Measurements from ENCODE around the gene OR1N2. TPM values are rescaled to one million over a fixed set of nuclear protein-coding genes. Genes with fewer than 3 reads are reported as not detected.
"Not testable (repeated sequence)": the region's sequence is repeated elsewhere in the genome, so short reads cannot be mapped to it uniquely, and the experiment has no call there.

OR1N2 gene
- total RNA-seq, 1 experiment from 2014 or later = not detected

DNA sequence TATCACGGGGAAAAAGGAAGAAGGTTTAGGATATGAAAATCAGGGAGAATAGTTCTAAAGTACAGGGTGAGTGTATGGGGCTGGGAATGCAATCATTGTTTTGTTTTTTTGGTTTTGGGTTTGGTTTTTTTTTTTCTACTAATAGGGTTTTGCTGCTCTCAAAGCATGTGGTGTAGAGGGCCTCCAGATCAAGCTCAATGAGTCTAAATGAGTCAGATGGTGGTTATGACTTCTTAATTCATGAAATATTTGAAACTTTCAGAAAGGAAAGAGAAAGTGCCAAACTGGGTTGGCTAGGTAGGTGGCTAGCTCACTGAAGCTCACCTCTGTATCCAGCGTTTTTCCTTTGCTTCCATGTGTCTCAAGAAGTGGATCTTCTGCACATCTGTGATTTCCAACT is 19.5 kb downstream of the OR1N2 start:
- no peak overlapping the region for H3K27ac ChIP-seq (ENCODE audit: low read length)
- H4K20me1 ChIP-seq (ENCODE audit: insufficient read depth, low read depth, low read length) = no peaks in the 10 kb centered on the region
- H3K36me3 ChIP-seq (ENCODE audit: insufficient read depth, low read length) = no peaks in the 10 kb centered on the region
- H3K9ac ChIP-seq (ENCODE audit: low read length) = no peak overlapping the region
- no peak overlapping the region for H3K4me2 ChIP-seq (ENCODE audit: low read depth, low read length, poor library complexity, severe bottlenecking)
- no peak overlapping the region for H2AFZ ChIP-seq (ENCODE audit: low read length)
- H3K9me3 ChIP-seq (ENCODE audit: low read length) = no peaks in the 10 kb centered on the region
- H3K27me3 ChIP-seq (ENCODE audit: low read length) = no peaks in the 10 kb centered on the region
- DNase-seq = no peak
- H3K79me2 ChIP-seq (ENCODE audit: low read length) = no peaks in the 10 kb centered on the region
- no peaks in the 10 kb centered on the region for H3K4me1 ChIP-seq (ENCODE audit: low read length)
- H3K4me3 ChIP-seq (ENCODE audit: low read length) = no peak overlapping the region
- H3K9me2 ChIP-seq (replicated peaks; ENCODE audit: insufficient read depth, low read length) = no peaks in the 10 kb centered on the region

DNA sequence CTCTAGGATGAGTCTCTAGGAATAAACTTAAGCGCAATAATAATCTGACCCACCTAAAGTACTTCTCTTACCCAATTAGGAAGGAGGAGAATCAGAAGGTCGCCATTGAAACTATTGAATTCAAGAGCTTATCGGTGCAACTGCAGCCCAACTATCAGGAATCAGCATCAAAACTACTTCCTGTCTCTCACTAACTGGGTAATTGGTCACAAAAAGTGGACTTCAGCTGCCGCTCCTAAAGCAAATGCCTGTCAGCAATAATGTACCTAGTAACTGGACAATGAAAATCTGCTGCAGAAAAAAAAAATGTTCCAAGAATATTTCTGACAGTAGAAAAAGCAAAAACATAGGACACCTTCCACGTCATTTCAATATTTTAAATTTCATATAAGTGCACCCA is 27.0 kb downstream of the OR1N2 start:
- no peak overlapping the region for H3K27ac ChIP-seq (ENCODE audit: low read length)
- no peaks in the 10 kb centered on the region for H3K4me1 ChIP-seq (ENCODE audit: low read length)
- no peak overlapping the region for H2AFZ ChIP-seq (ENCODE audit: low read length)
- H3K9me2 ChIP-seq (replicated peaks; ENCODE audit: insufficient read depth, low read length) = no peaks in the 10 kb centered on the region
- H3K36me3 ChIP-seq (ENCODE audit: insufficient read depth, low read length) = no peaks in the 10 kb centered on the region
- H3K9me3 ChIP-seq (ENCODE audit: low read length) = no peaks in the 10 kb centered on the region
- no peak overlapping the region for H3K4me3 ChIP-seq (ENCODE audit: low read length)
- no peak overlapping the region for H3K9ac ChIP-seq (ENCODE audit: low read length)
- DNase-seq = no peak
- H3K79me2 ChIP-seq (ENCODE audit: low read length) = no peaks in the 10 kb centered on the region
- H4K20me1 ChIP-seq (ENCODE audit: insufficient read depth, low read depth, low read length) = no peaks in the 10 kb centered on the region
- no peaks in the 10 kb centered on the region for H3K27me3 ChIP-seq (ENCODE audit: low read length)
- no peak overlapping the region for H3K4me2 ChIP-seq (ENCODE audit: low read depth, low read length, poor library complexity, severe bottlenecking)

DNA sequence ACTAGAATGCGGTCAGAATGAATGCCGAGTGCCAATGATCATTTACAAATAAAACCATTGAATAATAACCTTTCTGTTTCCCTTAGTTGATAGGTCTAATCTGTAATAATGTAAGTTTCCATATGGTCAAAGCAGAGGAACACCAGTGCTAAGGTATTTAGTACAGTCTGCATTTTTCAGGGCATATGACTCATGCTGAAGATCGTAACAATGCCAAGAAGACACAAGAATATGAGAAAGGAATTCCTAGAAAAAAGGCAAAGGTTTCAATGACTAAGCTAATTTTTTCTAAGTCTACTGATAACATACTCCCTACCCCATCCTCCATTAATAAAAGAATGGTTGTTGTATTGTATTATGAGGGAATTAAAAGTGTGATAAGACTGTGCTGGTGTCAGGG is 27.4 kb downstream of the OR1N2 start:
- Histone ChIP-seq H3K9me3 (ENCODE audit: low read length) (no peaks in the 10 kb centered on the region), H3K4me3 (ENCODE audit: low read length) (no peak overlapping the region), H3K36me3 (ENCODE audit: insufficient read depth, low read length) (no peaks in the 10 kb centered on the region), H2AFZ (ENCODE audit: low read length) (no peak overlapping the region), H4K20me1 (ENCODE audit: insufficient read depth, low read depth, low read length) (no peaks in the 10 kb centered on the region), H3K9ac (ENCODE audit: low read length) (no peak overlapping the region), H3K4me1 (ENCODE audit: low read length) (no peaks in the 10 kb centered on the region), H3K79me2 (ENCODE audit: low read length) (no peaks in the 10 kb centered on the region), H3K27ac (ENCODE audit: low read length) (no peak overlapping the region), H3K9me2 (replicated peaks; ENCODE audit: insufficient read depth, low read length) (no peaks in the 10 kb centered on the region), H3K4me2 (ENCODE audit: low read depth, low read length, poor library complexity, severe bottlenecking) (no peak overlapping the region), H3K27me3 (ENCODE audit: low read length) (no peaks in the 10 kb centered on the region)
- no peak for DNase-seq

DNA sequence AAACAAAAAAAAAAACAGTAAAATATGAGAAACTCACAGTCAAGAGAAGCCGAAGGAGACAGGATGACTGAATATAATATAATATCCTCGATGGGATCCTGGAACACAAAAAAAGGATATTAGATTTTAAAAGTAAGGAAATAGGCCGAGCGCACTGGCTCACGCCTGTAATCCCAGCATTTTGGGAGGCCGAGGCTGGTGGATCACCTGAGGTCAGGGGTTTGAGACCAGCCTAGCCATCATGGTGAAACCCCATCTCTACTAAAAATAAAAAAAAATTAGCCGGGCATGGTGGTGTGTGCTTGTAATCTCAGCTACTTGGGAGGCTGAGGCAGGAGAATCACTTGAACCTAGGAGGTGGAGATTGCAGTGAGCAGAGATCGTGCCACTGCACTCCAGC is 30.4 kb downstream of the OR1N2 start, which contains the start of gene OR1L8:
TSS of gene OR1L8 (minus strand) at position 101 of the 400 bp plus-strand sequence. CDS start 14,907 bp downstream, outside the sequence.
- H3K79me2 ChIP-seq (ENCODE audit: low read length); H4K20me1 ChIP-seq (ENCODE audit: insufficient read depth, low read depth, low read length); H3K9me3 ChIP-seq (ENCODE audit: low read length); H3K4me1 ChIP-seq (ENCODE audit: low read length); H3K4me3 ChIP-seq (ENCODE audit: low read length); DNase-seq; H3K4me2 ChIP-seq (ENCODE audit: low read depth, low read length, poor library complexity, severe bottlenecking); H3K9me2 ChIP-seq (replicated peaks; ENCODE audit: insufficient read depth, low read length); H3K27ac ChIP-seq (ENCODE audit: low read length); H3K27me3 ChIP-seq (ENCODE audit: low read length); H2AFZ ChIP-seq (ENCODE audit: low read length); H3K36me3 ChIP-seq (ENCODE audit: insufficient read depth, low read length); H3K9ac ChIP-seq (ENCODE audit: low read length): not testable (repeated sequence)

Other genes starting within 250 kb of the OR1N2 start
- gene PTGS1, start 182.1 kb upstream of the OR1N2 start, total RNA-seq (2014; rRNA removed; shearing (Covaris generic); ENCODE audit: low replicate concordance) = 0.07 TPM in 1 of 2 replicates, not detected in the other
- not detected in 2 replicates for gene OR1J1, start 75.2 kb upstream of the OR1N2 start, total RNA-seq (2014; rRNA removed; shearing (Covaris generic); ENCODE audit: low replicate concordance)
- gene OR1J2, start 42.3 kb upstream of the OR1N2 start, total RNA-seq (2014; rRNA removed; shearing (Covaris generic); ENCODE audit: low replicate concordance) = not detected in 2 replicates
- gene OR1J4, start 34.0 kb upstream of the OR1N2 start, total RNA-seq (2014; rRNA removed; shearing (Covaris generic); ENCODE audit: low replicate concordance) = not detected in 2 replicates
- not detected in 2 replicates for gene OR1N1, start 25.8 kb upstream of the OR1N2 start, total RNA-seq (2014; rRNA removed; shearing (Covaris generic); ENCODE audit: low replicate concordance)
- 0.40 TPM in 1 of 2 replicates, not detected in the other for gene OR1L8, start 30.3 kb downstream of the OR1N2 start, total RNA-seq (2014; rRNA removed; shearing (Covaris generic); ENCODE audit: low replicate concordance)
- not detected in 2 replicates for gene OR1Q1, start 61.6 kb downstream of the OR1N2 start, total RNA-seq (2014; rRNA removed; shearing (Covaris generic); ENCODE audit: low replicate concordance)
- not detected in 2 replicates for gene OR1B1, start 104.5 kb downstream of the OR1N2 start, total RNA-seq (2014; rRNA removed; shearing (Covaris generic); ENCODE audit: low replicate concordance)
- not detected in 2 replicates for gene OR1L1, start 108.6 kb downstream of the OR1N2 start, total RNA-seq (2014; rRNA removed; shearing (Covaris generic); ENCODE audit: low replicate concordance)
- gene OR1L3, start 122.0 kb downstream of the OR1N2 start, total RNA-seq (2014; rRNA removed; shearing (Covaris generic); ENCODE audit: low replicate concordance) = not detected in 2 replicates
- 0.78 TPM in 1 of 2 replicates, not detected in the other for gene OR1L4, start 170.9 kb downstream of the OR1N2 start, total RNA-seq (2014; rRNA removed; shearing (Covaris generic); ENCODE audit: low replicate concordance)
- not detected in 2 replicates for gene OR1L6, start 189.2 kb downstream of the OR1N2 start, total RNA-seq (2014; rRNA removed; shearing (Covaris generic); ENCODE audit: low replicate concordance)
- gene OR5C1, start 235.8 kb downstream of the OR1N2 start, total RNA-seq (2014; rRNA removed; shearing (Covaris generic); ENCODE audit: low replicate concordance) = not detected in 2 replicates
- not detected in 2 replicates for gene OR1K1, start 247.0 kb downstream of the OR1N2 start, total RNA-seq (2014; rRNA removed; shearing (Covaris generic); ENCODE audit: low replicate concordance)

Data from Karpas-422 (cell line).